CD4-positive, alpha-beta memory T cell (primary cell): Measurements from ENCODE around the gene DZIP1. TPM values are rescaled to one million over a fixed set of nuclear protein-coding genes. Genes with fewer than 3 reads are reported as not detected.

Source experiments
- CTCF ChIA-PET: fragments of 350-600 bp; sonication (Branson Sonifier 250); formaldehyde crosslinking; loops from one replicate; lab custom pipeline; 2021; ENCODE audit warnings: inconsistent platforms; ENCODE audit not compliant: partially characterized antibody; lab: Charles Lee
- POLR2A ChIA-PET: fragments of 350-600 bp; sonication (Branson Sonifier 250); formaldehyde crosslinking; loops from one replicate; lab custom pipeline; 2021; ENCODE audit not compliant: partially characterized antibody; lab: Charles Lee
- DNase-seq, 5 donors: peaks; one replicate each; pipeline versions ENCODE4 v3.0.0 to v3.0.0-alpha.2; 2020 to 2022; ENCODE audit warnings: mixed read lengths in 1 of 5
- H3K27ac ChIP-seq: one replicate; pipeline ENCODE4 v1.7.0; 2013; ENCODE audit warnings: low read depth, low read length
- H3K27me3 ChIP-seq: 2 replicates; pipeline ENCODE4 v1.7.0; 2013; ENCODE audit warnings: mild to moderate bottlenecking, low read length, moderate library complexity; ENCODE audit not compliant: insufficient read depth
- H3K36me3 ChIP-seq: 2 replicates; pipeline ENCODE4 v1.7.0; 2013; ENCODE audit warnings: mild to moderate bottlenecking, low read length, moderate library complexity; ENCODE audit not compliant: insufficient read depth
- H3K4me1 ChIP-seq: 2 replicates; pipeline ENCODE4 v1.7.0; 2013; ENCODE audit warnings: mild to moderate bottlenecking, low read length, moderate library complexity; ENCODE audit not compliant: insufficient read depth
- H3K4me3 ChIP-seq, 2 donors: one replicate each; pipeline ENCODE4 v1.7.0; 2013; ENCODE audit warnings: low read length in 2 of 2, mild to moderate bottlenecking in 1 of 2
- H3K9me3 ChIP-seq, 2 donors: one replicate each; pipeline ENCODE4 v1.7.0; 2013; ENCODE audit warnings: low read length in 2 of 2, control low read depth in 1 of 2; ENCODE audit not compliant: control insufficient read depth in 1 of 2
- H3K27ac Mint-ChIP-seq, 7 donors: one replicate each; pipeline ENCODE4 v1.8.0; 2020 to 2021; ENCODE audit warnings: mixed read lengths in 7 of 7, mild to moderate bottlenecking in 6 of 7, inconsistent platforms in 3 of 7, moderate library complexity in 3 of 7
- H3K27me3 Mint-ChIP-seq, 2 donors: one replicate each; pipeline ENCODE4 v1.8.0; 2020 to 2021; ENCODE audit warnings: mixed read lengths in 2 of 2
- H3K36me3 Mint-ChIP-seq, 2 donors: one replicate each; pipeline ENCODE4 v1.8.0; 2020 to 2021; ENCODE audit warnings: mixed read lengths in 2 of 2, inconsistent platforms in 1 of 2, mild to moderate bottlenecking in 1 of 2
- H3K4me1 Mint-ChIP-seq, 4 donors: one replicate each; pipeline ENCODE4 v1.8.0; 2020 to 2021; ENCODE audit warnings: mixed read lengths in 4 of 4, mild to moderate bottlenecking in 1 of 4
- H3K4me3 Mint-ChIP-seq, 8 donors: one replicate each; pipeline ENCODE4 v1.8.0; 2020 to 2021; ENCODE audit warnings: mixed read lengths in 8 of 8, mild to moderate bottlenecking in 7 of 8, moderate library complexity in 6 of 8, inconsistent platforms in 3 of 8
- H3K9me3 Mint-ChIP-seq, 8 donors: one replicate each; pipeline ENCODE4 v1.8.0; 2020 to 2021; ENCODE audit warnings: mixed read lengths in 8 of 8, mild to moderate bottlenecking in 5 of 8, inconsistent platforms in 3 of 8, moderate library complexity in 1 of 8
- intact Hi-C: fragments of 100-400 bp; cut with micrococcal nuclease; formaldehyde crosslinking; loops from one replicate; pipeline ENCODE4 v1.15.1; 2023
- polyA plus RNA-seq, 2 donors: library from polyadenylated mRNA; unstranded; fragments of 300-500 nt; fragmentation: Illumina TruSeq; gene quantifications; one replicate each; pipeline ENCODE4 v1.2.3, GENCODE V29; 2021
- total RNA-seq, 2 experiments: library from RNA; stranded (reverse); gene quantifications; one replicate each; pipeline ENCODE4 v1.2.3, GENCODE V29; 2021

DZIP1 gene
- total and polyA plus RNA-seq, 4 experiments from 2014 or later: not detected

DNA sequence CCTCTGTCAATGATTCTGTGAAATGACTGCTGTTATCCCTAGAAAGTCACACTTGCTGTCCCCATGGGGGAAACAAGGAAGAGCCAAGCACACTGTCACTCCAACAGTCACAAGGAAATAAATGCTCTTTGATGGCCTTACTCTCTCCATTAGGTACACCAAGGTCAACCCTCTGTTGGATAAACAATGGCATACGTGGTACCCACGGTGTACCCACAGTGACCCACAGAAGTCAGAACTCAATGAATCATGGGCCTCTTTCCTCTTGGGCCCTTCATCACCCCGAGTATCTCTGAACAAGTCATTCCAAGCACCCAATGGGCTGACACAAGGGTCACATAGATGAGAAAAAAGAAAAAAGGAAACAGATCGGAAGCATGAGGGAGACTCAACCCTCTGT lies 15.4 kb downstream of the DZIP1 start:
- CTCF ChIA-PET: no interaction called here

DNA sequence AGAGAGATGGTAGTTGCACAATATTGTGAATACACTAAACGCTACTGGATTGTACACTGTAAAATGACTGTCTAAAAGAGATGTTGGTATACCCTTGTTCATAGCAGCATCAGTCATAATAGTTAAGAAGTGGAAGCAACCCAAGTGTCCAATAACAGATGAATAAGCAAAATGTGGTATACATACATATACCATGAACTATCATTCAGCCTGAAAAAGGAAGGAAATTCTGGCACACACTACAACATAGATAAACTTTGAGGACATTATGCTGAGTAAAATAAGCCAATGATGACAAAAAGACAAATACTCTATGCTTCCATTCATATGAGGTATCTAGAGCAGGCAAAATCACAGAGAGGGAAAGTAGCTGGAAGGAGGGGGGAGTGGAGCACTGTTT lies 16.0 kb downstream of the DZIP1 start:
- ChIA-PET POLR2A (no interaction called here), CTCF (no interaction called here)
- no peaks in the 10 kb centered on the region for H3K9me3 ChIP-seq
- Mint-ChIP-seq H3K4me1 (peaks cover 0 to 2% (median 0%) of the 10 kb centered on the region in 4 donors), H3K9me3 (no peaks in the 10 kb centered on the region), H3K4me3 (no peak overlapping the region), H3K27ac (no peak overlapping the region), H3K36me3 (no peaks in the 10 kb centered on the region), H3K27me3 (peaks cover 8 to 14% of the 10 kb centered on the region in 2 donors)
- DNase-seq: no peak
- H3K36me3 ChIP-seq: no peaks in the 10 kb centered on the region
- intact Hi-C loops: no loop called here
- no peaks in the 10 kb centered on the region for H3K27me3 ChIP-seq
- H3K27ac ChIP-seq: no peak overlapping the region
- H3K4me3 ChIP-seq: no peak overlapping the region
- no peaks in the 10 kb centered on the region for H3K4me1 ChIP-seq

More for the DNA sequence above, 15.4 kb downstream of the DZIP1 start:
- no peak overlapping the region for H3K27ac ChIP-seq
- H3K9me3 ChIP-seq: no peaks in the 10 kb centered on the region
- POLR2A ChIA-PET: no interaction called here
- no peaks in the 10 kb centered on the region for H3K9me3 Mint-ChIP-seq
- H3K4me3 Mint-ChIP-seq: no peak overlapping the region
- peaks cover 0 to 3% (median under 1%) of the 10 kb centered on the region in 4 donors for H3K4me1 Mint-ChIP-seq
- H3K27ac Mint-ChIP-seq: no peak overlapping the region
- no peak for DNase-seq
- no peaks in the 10 kb centered on the region for H3K36me3 ChIP-seq
- peaks cover 9 to 14% of the 10 kb centered on the region in 2 donors for H3K27me3 Mint-ChIP-seq
- no peak overlapping the region for H3K4me3 ChIP-seq
- no peaks in the 10 kb centered on the region for H3K4me1 ChIP-seq
- no peaks in the 10 kb centered on the region for H3K27me3 ChIP-seq
- H3K36me3 Mint-ChIP-seq: no peaks in the 10 kb centered on the region
- intact Hi-C loops: no loop called here

DNA sequence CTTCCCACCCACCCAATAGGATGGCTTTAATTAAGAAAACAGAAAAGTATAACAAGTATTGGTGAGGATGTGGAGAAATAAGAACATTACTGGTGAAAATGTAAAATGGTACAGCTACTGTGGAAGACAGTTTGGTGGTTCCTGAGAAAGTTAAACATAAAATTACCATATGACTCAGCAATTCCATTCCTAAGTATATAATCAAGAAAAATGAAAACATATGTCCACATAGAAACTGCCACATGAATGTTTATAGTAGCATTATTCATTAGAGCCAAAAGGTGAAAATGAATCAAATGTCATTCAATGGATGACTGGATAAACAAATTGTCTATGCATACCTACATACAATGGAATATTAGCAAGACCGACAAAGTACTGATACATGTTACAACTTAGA lies 16.9 kb downstream of the DZIP1 start:
- POLR2A ChIA-PET: no interaction called here
- Mint-ChIP-seq H3K27me3 (peaks cover 5 to 10% of the 10 kb centered on the region in 2 donors), H3K4me1 (peaks cover 0 to 2% (median 0%) of the 10 kb centered on the region in 4 donors), H3K36me3 (no peaks in the 10 kb centered on the region), H3K9me3 (no peaks in the 10 kb centered on the region), H3K4me3 (no peak overlapping the region), H3K27ac (no peak overlapping the region)
- H3K4me1 ChIP-seq: no peaks in the 10 kb centered on the region
- no peak for DNase-seq
- no peak overlapping the region for H3K4me3 ChIP-seq
- CTCF ChIA-PET: interaction anchor here (9.1 kb wide), 1 partner anchor 209 kb away, joined by 213 read pairs; no protein-coding TSS in a partner anchor
- no peaks in the 10 kb centered on the region for H3K9me3 ChIP-seq
- no peaks in the 10 kb centered on the region for H3K27me3 ChIP-seq
- no peak overlapping the region for H3K27ac ChIP-seq
- intact Hi-C loops: no loop called here
- no peaks in the 10 kb centered on the region for H3K36me3 ChIP-seq

DNA sequence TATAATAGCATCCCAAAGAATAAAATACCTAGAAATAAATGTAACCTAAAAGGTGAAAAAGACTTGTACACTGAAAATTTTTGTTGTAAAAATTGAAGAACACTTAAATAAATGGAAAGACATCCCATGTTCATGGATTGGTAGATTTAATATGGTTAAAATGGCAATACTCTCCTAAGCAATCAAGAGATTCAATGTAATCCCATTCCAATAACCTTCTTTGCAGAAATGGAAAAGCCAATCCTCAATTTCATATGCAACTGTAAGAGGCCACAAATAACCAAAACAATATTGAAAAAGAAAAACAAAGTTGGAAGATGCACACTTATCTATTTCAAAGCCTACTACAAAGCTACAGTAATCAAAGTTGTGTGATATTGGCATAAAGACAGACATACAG lies 17.7 kb downstream of the DZIP1 start:
- ChIA-PET CTCF (interaction anchor here (9.1 kb wide), 1 partner anchor 210 kb away, joined by 213 read pairs; no protein-coding TSS in a partner anchor), POLR2A (no interaction called here)
- intact Hi-C loops: no loop called here
- Histone ChIP-seq H3K4me3 (no peak overlapping the region), H3K36me3 (no peaks in the 10 kb centered on the region), H3K27ac (no peak overlapping the region), H3K9me3 (no peaks in the 10 kb centered on the region), H3K27me3 (no peaks in the 10 kb centered on the region), H3K4me1 (no peaks in the 10 kb centered on the region)
- Mint-ChIP-seq H3K9me3 (no peaks in the 10 kb centered on the region), H3K36me3 (no peaks in the 10 kb centered on the region), H3K27ac (no peak overlapping the region), H3K27me3 (peaks cover 3 to 4% of the 10 kb centered on the region in 2 donors), H3K4me3 (no peak overlapping the region), H3K4me1 (peaks cover 0 to 2% (median 0%) of the 10 kb centered on the region in 4 donors)
- no peak for DNase-seq

DNA sequence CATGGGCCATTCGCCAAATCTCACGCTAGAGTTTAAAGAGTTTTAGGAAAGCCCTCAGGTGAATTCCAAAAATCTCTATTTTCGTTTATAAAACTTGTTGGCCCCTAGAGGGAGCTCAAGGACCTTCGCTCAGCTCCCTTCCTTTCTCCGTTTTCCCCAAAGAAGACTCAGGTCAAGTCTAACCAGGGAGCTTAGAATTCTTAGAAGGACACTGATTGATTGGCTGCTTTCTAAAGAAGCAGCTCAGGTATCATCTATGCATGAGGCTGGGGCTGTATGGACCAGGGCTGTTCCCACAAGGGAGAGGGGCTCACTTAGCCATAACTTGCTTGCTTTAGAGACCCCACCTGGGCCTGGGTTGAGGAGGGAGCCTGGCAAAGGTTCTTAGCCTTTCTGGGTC lies 20.5 kb downstream of the DZIP1 start:
- intact Hi-C loops: loop anchor here (1.0 kb wide), 2 partner anchors 37 to 210 kb away; no protein-coding TSS in a partner anchor
- no peaks in the 10 kb centered on the region for H3K36me3 ChIP-seq
- ChIA-PET CTCF (interaction anchor here (0.6 to 9.1 kb wide), 17 partner anchors 9 to 1842 kb away, joined by 3 to 213 read pairs (median 5); no protein-coding TSS in a partner anchor), POLR2A (interaction anchor here (0.7 kb wide), 1 partner anchor 210 kb away, joined by 3 read pairs; no protein-coding TSS in a partner anchor)
- H3K4me1 ChIP-seq: no peaks in the 10 kb centered on the region
- H3K9me3 Mint-ChIP-seq: no peaks in the 10 kb centered on the region
- no peak overlapping the region for H3K4me3 ChIP-seq
- H3K4me3 Mint-ChIP-seq: no peak overlapping the region
- H3K36me3 Mint-ChIP-seq: no peaks in the 10 kb centered on the region
- no peak overlapping the region for H3K27ac ChIP-seq
- peak in 4 of 5 donors; percentile 19 to 31 (median 20) for DNase-seq
- H3K27ac Mint-ChIP-seq: no peak overlapping the region
- no peaks in the 10 kb centered on the region for H3K9me3 ChIP-seq
- H3K27me3 Mint-ChIP-seq: peaks cover 3 to 5% of the 10 kb centered on the region in 2 donors
- no peaks in the 10 kb centered on the region for H3K4me1 Mint-ChIP-seq
- no peaks in the 10 kb centered on the region for H3K27me3 ChIP-seq

DNA sequence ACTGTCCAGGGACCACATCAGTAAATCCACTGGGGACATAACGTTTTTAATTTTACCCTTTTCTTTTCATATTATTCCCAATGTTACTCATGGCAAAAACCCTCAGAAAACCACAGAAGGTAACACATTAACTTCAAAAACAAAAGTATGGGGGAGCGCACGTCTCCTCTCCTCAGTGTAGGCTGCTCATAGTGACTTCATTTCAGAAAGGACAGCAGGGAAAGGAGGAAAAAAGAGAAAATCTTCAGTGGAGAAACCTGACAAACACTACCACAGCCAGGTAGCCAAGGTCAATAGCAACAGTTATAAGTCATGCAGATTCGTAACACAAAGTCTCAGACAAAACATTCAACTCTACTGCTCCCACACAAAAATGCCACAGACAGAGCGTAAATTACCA lies 21.4 kb downstream of the DZIP1 start:
- Histone ChIP-seq H3K27me3 (no peaks in the 10 kb centered on the region), H3K36me3 (no peaks in the 10 kb centered on the region), H3K4me1 (no peaks in the 10 kb centered on the region), H3K4me3 (no peak overlapping the region), H3K9me3 (no peaks in the 10 kb centered on the region), H3K27ac (no peak overlapping the region)
- Mint-ChIP-seq H3K36me3 (no peaks in the 10 kb centered on the region), H3K9me3 (no peaks in the 10 kb centered on the region), H3K27me3 (peaks cover 3 to 5% of the 10 kb centered on the region in 2 donors), H3K4me1 (no peaks in the 10 kb centered on the region), H3K27ac (no peak overlapping the region), H3K4me3 (no peak overlapping the region)
- intact Hi-C loops: no loop called here
- DNase-seq: no peak
- ChIA-PET CTCF (interaction anchor here (0.7 to 9.1 kb wide), 5 partner anchors 86 to 220 kb away, joined by 4 to 213 read pairs (median 5); no protein-coding TSS in a partner anchor), POLR2A (no interaction called here)

DNA sequence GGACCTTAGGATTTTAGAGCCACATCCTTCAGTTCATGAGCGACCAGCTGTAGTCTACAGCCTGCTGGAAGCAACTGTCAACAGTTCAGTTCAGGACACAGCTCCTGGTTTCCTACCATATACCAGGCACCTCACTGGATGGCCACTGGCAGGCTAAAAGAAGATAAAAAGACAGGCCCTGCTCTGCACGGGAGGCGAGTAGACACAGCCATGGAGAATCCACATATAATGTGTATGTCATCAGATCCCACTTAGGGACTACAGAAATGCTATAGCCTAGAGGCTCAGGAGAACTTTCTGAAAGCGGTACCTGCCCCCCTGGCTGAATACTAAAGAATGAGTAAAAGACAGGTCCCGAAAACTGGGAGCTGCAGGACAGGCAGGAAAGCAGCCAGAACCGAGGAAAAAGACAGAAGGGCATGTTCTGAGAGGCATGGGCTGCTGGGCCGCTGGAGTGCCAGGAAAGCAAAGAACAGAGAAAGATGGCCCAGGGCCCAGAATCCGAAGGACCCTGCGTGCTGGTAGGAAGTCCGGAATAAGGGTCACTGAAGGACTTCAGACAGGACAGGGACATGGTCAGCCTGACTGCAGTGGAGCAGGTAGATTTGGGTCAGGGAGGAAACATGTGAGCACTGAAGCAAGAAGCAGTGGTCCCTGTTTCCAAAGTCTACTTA lies 23.5 kb downstream of the DZIP1 start:
- ChIA-PET CTCF (interaction anchor here (0.6 to 9.1 kb wide), 5 partner anchors 9 to 1678 kb away, joined by 3 to 213 read pairs (median 3); no protein-coding TSS in a partner anchor), POLR2A (no interaction called here)

More for the DNA sequence above, 23.5 kb downstream of the DZIP1 start:
- no peak overlapping the region for H3K27ac Mint-ChIP-seq
- no peak overlapping the region for H3K4me3 ChIP-seq
- no peak overlapping the region for H3K4me3 Mint-ChIP-seq
- H3K27me3 Mint-ChIP-seq: peaks cover 2 to 10% of the 10 kb centered on the region in 2 donors
- H3K27me3 ChIP-seq: no peaks in the 10 kb centered on the region
- intact Hi-C loops: no loop called here
- DNase-seq: no peak
- no peaks in the 10 kb centered on the region for H3K9me3 ChIP-seq
- no peaks in the 10 kb centered on the region for H3K36me3 Mint-ChIP-seq
- no peaks in the 10 kb centered on the region for H3K4me1 ChIP-seq
- H3K36me3 ChIP-seq: no peaks in the 10 kb centered on the region
- peaks cover 0 to 1% (median 0%) of the 10 kb centered on the region in 8 donors for H3K9me3 Mint-ChIP-seq
- H3K27ac ChIP-seq: no peak overlapping the region
- no peaks in the 10 kb centered on the region for H3K4me1 Mint-ChIP-seq
